Measurements from ENCODE around the gene PLAC1.

Gene PLAC1

GRCh38 chrX:134525086-134525792 is 133.0 kb downstream of the PLAC1 start:
- no peak for DNase-seq (ENCODE audit: insufficient read length, low spot score)
- TF ChIP-seq PAX5 (IDR thresholded peaks at IDR 0.05; ENCODE audit: insufficient read depth, low read length, severe bottlenecking): no peak
- no peak for TF ChIP-seq POU2F2 (IDR thresholded peaks at IDR 0.05; ENCODE audit: low read depth, low read length)
- no peak for TF ChIP-seq POLR2AphosphoS5 (IDR thresholded peaks at IDR 0.05; ENCODE audit: low read depth, low read length)
- no peak for TF ChIP-seq TAF1 (IDR thresholded peaks at IDR 0.05; ENCODE audit: low read depth, low read length)
- no peak for TF ChIP-seq SPI1 (IDR thresholded peaks at IDR 0.05; ENCODE audit: low read depth, low read length)
- no peak for TF ChIP-seq POLR2A (IDR thresholded peaks at IDR 0.05; ENCODE audit: low read depth, low read length)
- FAIRE-seq: no peak

- TF ChIP-seq SPI1 (IDR thresholded peaks at IDR 0.05; ENCODE audit: low read depth, low read length) (no peak), POLR2AphosphoS5 (IDR thresholded peaks at IDR 0.05; ENCODE audit: low read depth, low read length) (no peak), POU2F2 (IDR thresholded peaks at IDR 0.05; ENCODE audit: low read depth, low read length) (no peak), TAF1 (IDR thresholded peaks at IDR 0.05; ENCODE audit: low read depth, low read length) (no peak), POLR2A (IDR thresholded peaks at IDR 0.05; ENCODE audit: low read depth, low read length) (no peak), PAX5 (IDR thresholded peaks at IDR 0.05; ENCODE audit: insufficient read depth, low read length, severe bottlenecking) (no peak)
- FAIRE-seq: no peak
- DNase-seq (ENCODE audit: insufficient read length, low spot score): no peak
Observed at GRCh38 chrX:134524181-134524580, 134.1 kb downstream of the PLAC1 start.

DNA sequence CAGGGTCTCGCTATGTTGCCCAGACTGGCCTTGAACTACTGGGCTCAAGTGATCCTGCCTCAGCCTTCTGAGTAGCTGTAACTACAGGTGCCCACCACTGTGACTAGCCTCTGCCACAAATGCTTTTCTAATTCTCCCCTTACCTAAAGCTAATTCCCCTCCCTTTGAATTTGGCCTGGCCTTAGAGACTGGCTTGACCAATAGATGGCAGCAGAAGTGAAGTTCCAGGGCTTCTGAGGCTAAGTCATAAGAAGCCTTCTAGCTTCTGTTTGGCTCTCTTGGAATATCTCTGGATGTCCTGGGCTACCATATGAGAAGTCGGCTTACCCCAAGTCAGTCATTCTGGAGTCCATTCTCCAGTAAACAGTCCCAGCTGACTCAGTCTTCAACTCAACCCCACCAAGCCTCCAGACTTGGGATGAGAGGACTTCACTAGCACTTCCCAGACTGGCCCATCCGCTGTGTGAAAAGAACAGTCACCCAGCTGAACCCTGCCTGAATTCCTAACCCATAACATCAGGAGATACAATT is 137.3 kb downstream of the PLAC1 start:
- DNase-seq (ENCODE audit: insufficient read length, low spot score): peak; percentile 16
- FAIRE-seq: peak; percentile 58
- TF ChIP-seq POU2F2 (IDR thresholded peaks at IDR 0.05; ENCODE audit: low read depth, low read length) (no peak), POLR2A (IDR thresholded peaks at IDR 0.05; ENCODE audit: low read depth, low read length) (no peak), PAX5 (IDR thresholded peaks at IDR 0.05; ENCODE audit: insufficient read depth, low read length, severe bottlenecking) (no peak), POLR2AphosphoS5 (IDR thresholded peaks at IDR 0.05; ENCODE audit: low read depth, low read length) (no peak), TAF1 (IDR thresholded peaks at IDR 0.05; ENCODE audit: low read depth, low read length) (no peak), SPI1 (IDR thresholded peaks at IDR 0.05; ENCODE audit: low read depth, low read length) (no peak)
